ENCODE measurements around the gene CYP8B1.

CYP8B1 gene

DNA sequence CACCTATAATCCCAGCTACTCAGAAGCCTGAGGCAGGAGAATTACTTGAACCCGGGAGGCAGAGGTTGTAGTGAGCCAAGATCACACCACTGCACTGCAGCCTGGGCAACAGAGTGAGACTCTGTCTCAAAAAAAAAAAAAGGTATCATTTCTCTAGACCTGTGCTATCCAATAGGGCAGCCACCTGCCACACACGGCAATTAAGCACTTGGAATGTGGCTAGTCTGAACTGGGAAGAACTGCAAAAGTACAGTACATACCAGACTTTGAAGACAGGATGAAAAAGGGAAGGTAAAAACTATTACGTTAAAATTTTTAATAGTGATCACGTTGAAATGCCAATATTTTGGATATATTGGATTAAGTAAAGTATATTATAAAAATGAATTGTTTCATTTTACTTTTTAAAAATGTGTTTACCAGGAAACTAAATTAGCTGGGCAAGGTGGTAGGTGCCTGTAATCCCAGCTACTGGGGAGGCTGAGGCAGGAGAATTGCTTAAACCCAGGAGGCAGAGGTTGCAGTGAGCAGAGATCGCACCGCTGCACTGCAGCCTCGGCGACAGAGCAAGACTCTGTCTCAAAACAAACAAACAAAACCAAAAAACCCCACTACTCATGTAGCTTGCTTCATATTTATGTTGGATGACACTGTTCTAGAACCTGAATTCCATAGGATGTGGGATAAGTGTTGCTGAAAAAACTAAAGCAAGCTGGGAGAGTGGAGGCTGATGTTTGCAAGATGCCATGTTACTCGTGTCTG lies 2.3 kb downstream of the CYP8B1 start:
- Histone ChIP-seq H3K4me1 (ENCODE audit: control insufficient read depth, insufficient read depth, low read length, poor library complexity, severe bottlenecking) (no peaks in the 10 kb centered on the region), H3K27me3 (replicated peaks; ENCODE audit: control insufficient read depth, insufficient read depth, low read length, poor library complexity, severe bottlenecking) (no peaks in the 10 kb centered on the region), H3K9me3 (ENCODE audit: control insufficient read depth, low read length) (no peaks in the 10 kb centered on the region), H3K27ac (ENCODE audit: insufficient read depth, low read length, poor library complexity, severe bottlenecking) (no peak overlapping the region), H3K36me3 (ENCODE audit: control insufficient read depth, insufficient read depth, low read length) (no peaks in the 10 kb centered on the region), H3K4me3 (ENCODE audit: insufficient read depth, low read depth, low read length, poor library complexity, severe bottlenecking) (no peak overlapping the region)
- no peak for DNase-seq

DNA sequence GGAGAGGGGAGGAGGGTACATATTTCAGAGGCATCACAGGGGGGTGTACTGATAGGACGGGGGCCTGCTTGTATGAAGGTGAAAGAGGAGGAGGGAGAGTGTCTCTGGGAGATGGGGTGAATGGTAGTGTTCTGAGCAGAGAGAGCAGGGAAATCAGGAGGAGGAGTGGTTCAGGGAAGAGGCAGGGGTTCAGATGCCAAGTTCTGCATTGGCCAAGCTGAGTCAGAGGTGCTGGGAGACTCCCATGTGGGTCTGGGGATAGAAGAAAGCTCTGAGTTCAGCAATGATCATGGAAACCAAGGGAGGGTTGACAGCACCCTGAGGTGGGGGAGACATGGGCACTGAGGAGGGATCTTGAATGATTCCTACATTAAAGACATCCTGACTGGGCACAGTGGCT lies 3.0 kb downstream of the CYP8B1 start:
- H3K36me3 ChIP-seq (ENCODE audit: control insufficient read depth, insufficient read depth, low read length) = no peaks in the 10 kb centered on the region
- H3K4me1 ChIP-seq (ENCODE audit: control insufficient read depth, insufficient read depth, low read length, poor library complexity, severe bottlenecking) = no peaks in the 10 kb centered on the region
- no peaks in the 10 kb centered on the region for H3K27me3 ChIP-seq (replicated peaks; ENCODE audit: control insufficient read depth, insufficient read depth, low read length, poor library complexity, severe bottlenecking)
- no peak overlapping the region for H3K4me3 ChIP-seq (ENCODE audit: insufficient read depth, low read depth, low read length, poor library complexity, severe bottlenecking)
- no peak overlapping the region for H3K27ac ChIP-seq (ENCODE audit: insufficient read depth, low read length, poor library complexity, severe bottlenecking)
- no peak for DNase-seq
- H3K9me3 ChIP-seq (ENCODE audit: control insufficient read depth, low read length) = no peaks in the 10 kb centered on the region

DNA sequence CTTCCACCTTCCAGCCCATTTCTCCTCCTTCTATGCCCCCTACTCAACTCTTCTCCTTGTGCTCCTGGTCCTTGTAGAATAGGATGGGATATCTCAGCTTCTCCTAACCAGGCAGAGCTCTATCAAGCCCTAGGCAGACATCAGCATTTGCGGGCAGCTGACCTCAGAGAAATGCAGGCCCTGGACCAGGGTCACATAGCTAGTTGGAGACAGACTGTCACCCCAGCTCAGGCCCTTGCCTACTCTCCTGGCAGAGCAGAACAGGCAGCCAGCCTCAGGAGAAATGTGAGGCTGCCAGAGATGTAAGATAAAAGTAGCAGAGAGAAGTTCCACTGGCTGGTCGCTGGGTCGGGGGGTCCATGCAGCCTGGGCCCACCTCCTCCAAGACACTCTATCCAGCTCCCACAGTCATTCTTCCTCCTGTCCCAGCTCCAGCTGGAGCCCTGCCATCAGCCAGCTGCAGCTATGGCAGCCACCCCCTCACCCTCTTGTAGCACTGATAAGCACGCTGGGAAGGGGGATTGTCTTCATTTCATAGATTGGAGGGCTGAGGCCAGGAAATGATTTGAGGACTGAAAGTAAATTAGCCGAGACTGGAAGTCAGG lies 4.0 kb downstream of the CYP8B1 start:
- Histone ChIP-seq H3K27me3 (replicated peaks; ENCODE audit: control insufficient read depth, insufficient read depth, low read length, poor library complexity, severe bottlenecking) (no peaks in the 10 kb centered on the region), H3K27ac (ENCODE audit: insufficient read depth, low read length, poor library complexity, severe bottlenecking) (no peak overlapping the region), H3K9me3 (ENCODE audit: control insufficient read depth, low read length) (no peaks in the 10 kb centered on the region), H3K4me1 (ENCODE audit: control insufficient read depth, insufficient read depth, low read length, poor library complexity, severe bottlenecking) (no peaks in the 10 kb centered on the region), H3K36me3 (ENCODE audit: control insufficient read depth, insufficient read depth, low read length) (no peaks in the 10 kb centered on the region), H3K4me3 (ENCODE audit: insufficient read depth, low read depth, low read length, poor library complexity, severe bottlenecking) (no peak overlapping the region)
- DNase-seq = no peak

DNA sequence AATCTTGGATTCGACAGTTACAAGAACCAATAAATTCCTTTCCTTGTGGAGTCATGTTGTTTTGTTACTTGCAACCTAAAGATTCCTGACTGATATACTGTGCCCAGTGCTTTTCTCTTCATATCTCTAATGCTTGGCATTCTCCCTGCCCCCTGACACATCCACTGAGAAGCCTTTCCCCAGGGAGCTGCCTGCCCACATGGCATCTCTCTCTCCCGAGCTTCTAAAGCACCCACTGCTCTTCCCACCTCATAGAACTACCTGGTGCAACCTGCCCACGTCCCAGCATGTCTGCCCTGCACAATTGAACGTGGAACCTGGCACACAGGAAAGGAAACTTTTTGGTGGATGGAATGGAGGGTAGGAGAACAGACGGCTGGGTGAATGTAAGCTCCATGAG lies 6.8 kb downstream of the CYP8B1 start:
- Histone ChIP-seq H3K4me1 (ENCODE audit: control insufficient read depth, insufficient read depth, low read length, poor library complexity, severe bottlenecking) (no peaks in the 10 kb centered on the region), H3K36me3 (ENCODE audit: control insufficient read depth, insufficient read depth, low read length) (no peaks in the 10 kb centered on the region), H3K4me3 (ENCODE audit: insufficient read depth, low read depth, low read length, poor library complexity, severe bottlenecking) (no peak overlapping the region), H3K27me3 (replicated peaks; ENCODE audit: control insufficient read depth, insufficient read depth, low read length, poor library complexity, severe bottlenecking) (no peaks in the 10 kb centered on the region), H3K9me3 (ENCODE audit: control insufficient read depth, low read length) (no peaks in the 10 kb centered on the region), H3K27ac (ENCODE audit: insufficient read depth, low read length, poor library complexity, severe bottlenecking) (no peak overlapping the region)
- DNase-seq = no peak

DNA sequence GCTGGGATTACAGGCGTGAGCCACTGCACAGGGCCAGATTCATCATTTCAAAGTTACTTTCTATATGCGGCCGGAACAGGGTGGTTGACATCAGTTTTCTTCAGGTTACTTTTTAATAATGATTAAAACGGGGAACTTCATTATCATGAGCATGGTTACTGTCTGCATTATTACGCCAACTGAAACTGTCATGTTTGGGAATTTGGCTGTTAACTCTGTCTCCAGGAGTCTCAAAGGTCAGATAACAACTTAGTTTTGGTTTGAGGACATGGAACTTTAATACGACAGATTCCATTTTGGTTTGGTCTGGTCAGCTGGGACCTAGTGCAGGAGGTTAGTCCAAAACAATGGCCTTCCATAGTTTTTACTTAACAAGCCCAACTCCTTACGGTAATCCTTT lies 8.5 kb downstream of the CYP8B1 start:
- H3K36me3 ChIP-seq (ENCODE audit: control insufficient read depth, insufficient read depth, low read length) = no peaks in the 10 kb centered on the region
- H3K27me3 ChIP-seq (replicated peaks; ENCODE audit: control insufficient read depth, insufficient read depth, low read length, poor library complexity, severe bottlenecking) = no peaks in the 10 kb centered on the region
- no peak overlapping the region for H3K4me3 ChIP-seq (ENCODE audit: insufficient read depth, low read depth, low read length, poor library complexity, severe bottlenecking)
- no peaks in the 10 kb centered on the region for H3K9me3 ChIP-seq (ENCODE audit: control insufficient read depth, low read length)
- H3K27ac ChIP-seq (ENCODE audit: insufficient read depth, low read length, poor library complexity, severe bottlenecking) = no peak overlapping the region
- no peak for DNase-seq
- no peaks in the 10 kb centered on the region for H3K4me1 ChIP-seq (ENCODE audit: control insufficient read depth, insufficient read depth, low read length, poor library complexity, severe bottlenecking)

DNA sequence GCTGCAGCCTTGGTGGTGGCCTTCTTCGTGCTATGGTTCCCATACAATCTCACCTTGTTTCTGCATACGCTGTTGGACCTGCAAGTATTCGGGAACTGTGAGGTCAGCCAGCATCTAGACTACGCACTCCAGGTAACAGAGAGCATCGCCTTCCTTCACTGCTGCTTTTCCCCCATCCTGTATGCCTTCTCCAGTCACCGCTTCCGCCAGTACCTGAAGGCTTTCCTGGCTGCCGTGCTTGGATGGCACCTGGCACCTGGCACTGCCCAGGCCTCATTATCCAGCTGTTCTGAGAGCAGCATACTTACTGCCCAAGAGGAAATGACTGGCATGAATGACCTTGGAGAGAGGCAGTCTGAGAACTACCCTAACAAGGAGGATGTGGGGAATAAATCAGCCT lies 10.4 kb downstream of the CYP8B1 start:
- DNase-seq = no peak
- H3K4me3 ChIP-seq (ENCODE audit: insufficient read depth, low read depth, low read length, poor library complexity, severe bottlenecking) = no peak overlapping the region
- H3K36me3 ChIP-seq (ENCODE audit: control insufficient read depth, insufficient read depth, low read length) = no peaks in the 10 kb centered on the region
- no peaks in the 10 kb centered on the region for H3K27me3 ChIP-seq (replicated peaks; ENCODE audit: control insufficient read depth, insufficient read depth, low read length, poor library complexity, severe bottlenecking)
- H3K9me3 ChIP-seq (ENCODE audit: control insufficient read depth, low read length) = no peaks in the 10 kb centered on the region
- H3K4me1 ChIP-seq (ENCODE audit: control insufficient read depth, insufficient read depth, low read length, poor library complexity, severe bottlenecking) = no peaks in the 10 kb centered on the region
- no peak overlapping the region for H3K27ac ChIP-seq (ENCODE audit: insufficient read depth, low read length, poor library complexity, severe bottlenecking)

DNA sequence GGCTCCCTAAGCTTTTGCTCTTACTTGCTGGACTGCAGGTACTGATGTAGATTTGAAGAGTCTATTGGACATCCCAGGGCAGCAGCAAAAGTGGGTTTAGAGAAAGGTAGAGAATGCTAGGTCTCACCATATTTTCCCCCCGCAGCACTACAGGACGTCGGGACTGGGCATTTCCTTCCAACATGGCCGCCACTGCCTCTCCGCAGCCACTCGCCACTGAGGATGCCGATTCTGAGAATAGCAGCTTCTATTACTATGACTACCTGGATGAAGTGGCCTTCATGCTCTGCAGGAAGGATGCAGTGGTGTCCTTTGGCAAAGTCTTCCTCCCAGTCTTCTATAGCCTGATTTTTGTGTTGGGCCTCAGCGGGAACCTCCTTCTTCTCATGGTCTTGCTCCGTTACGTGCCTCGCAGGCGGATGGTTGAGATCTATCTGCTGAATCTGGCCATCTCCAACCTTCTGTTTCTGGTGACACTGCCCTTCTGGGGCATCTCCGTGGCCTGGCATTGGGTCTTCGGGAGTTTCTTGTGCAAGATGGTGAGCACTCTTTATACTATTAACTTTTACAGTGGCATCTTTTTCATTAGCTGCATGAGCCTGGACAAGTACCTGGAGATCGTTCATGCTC lies 11.2 kb downstream of the CYP8B1 start:
- Histone ChIP-seq H3K27me3 (replicated peaks; ENCODE audit: control insufficient read depth, insufficient read depth, low read length, poor library complexity, severe bottlenecking) (no peaks in the 10 kb centered on the region), H3K27ac (ENCODE audit: insufficient read depth, low read length, poor library complexity, severe bottlenecking) (no peak overlapping the region), H3K4me3 (ENCODE audit: insufficient read depth, low read depth, low read length, poor library complexity, severe bottlenecking) (no peak overlapping the region), H3K4me1 (ENCODE audit: control insufficient read depth, insufficient read depth, low read length, poor library complexity, severe bottlenecking) (no peaks in the 10 kb centered on the region), H3K36me3 (ENCODE audit: control insufficient read depth, insufficient read depth, low read length) (no peaks in the 10 kb centered on the region), H3K9me3 (ENCODE audit: control insufficient read depth, low read length) (no peaks in the 10 kb centered on the region)
- DNase-seq = no peak

DNA sequence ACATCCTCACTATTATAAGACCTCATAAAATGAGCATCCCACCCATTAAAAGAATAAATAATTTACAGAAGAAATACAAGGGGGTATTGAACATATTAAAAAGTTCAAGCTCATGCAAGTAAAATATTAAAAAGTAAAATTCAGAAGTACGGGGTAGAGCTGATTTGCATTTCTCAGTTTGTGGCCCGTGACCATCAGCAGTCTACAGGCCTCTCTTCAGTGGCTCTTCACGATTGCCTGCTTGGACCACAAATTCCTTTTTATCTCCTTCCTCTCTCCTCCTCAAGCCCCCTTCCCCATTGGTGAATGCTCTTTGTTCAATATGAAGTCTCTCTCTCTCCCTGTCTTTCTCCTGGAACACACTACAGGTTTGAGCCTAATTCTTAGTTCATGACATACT lies 19.1 kb downstream of the CYP8B1 start:
- no peak for DNase-seq
- Histone ChIP-seq H3K27me3 (replicated peaks; ENCODE audit: control insufficient read depth, insufficient read depth, low read length, poor library complexity, severe bottlenecking) (no peaks in the 10 kb centered on the region), H3K4me1 (ENCODE audit: control insufficient read depth, insufficient read depth, low read length, poor library complexity, severe bottlenecking) (no peaks in the 10 kb centered on the region), H3K36me3 (ENCODE audit: control insufficient read depth, insufficient read depth, low read length) (no peaks in the 10 kb centered on the region), H3K27ac (ENCODE audit: insufficient read depth, low read length, poor library complexity, severe bottlenecking) (no peak overlapping the region), H3K4me3 (ENCODE audit: insufficient read depth, low read depth, low read length, poor library complexity, severe bottlenecking) (no peak overlapping the region), H3K9me3 (ENCODE audit: control insufficient read depth, low read length) (no peaks in the 10 kb centered on the region)

DNA sequence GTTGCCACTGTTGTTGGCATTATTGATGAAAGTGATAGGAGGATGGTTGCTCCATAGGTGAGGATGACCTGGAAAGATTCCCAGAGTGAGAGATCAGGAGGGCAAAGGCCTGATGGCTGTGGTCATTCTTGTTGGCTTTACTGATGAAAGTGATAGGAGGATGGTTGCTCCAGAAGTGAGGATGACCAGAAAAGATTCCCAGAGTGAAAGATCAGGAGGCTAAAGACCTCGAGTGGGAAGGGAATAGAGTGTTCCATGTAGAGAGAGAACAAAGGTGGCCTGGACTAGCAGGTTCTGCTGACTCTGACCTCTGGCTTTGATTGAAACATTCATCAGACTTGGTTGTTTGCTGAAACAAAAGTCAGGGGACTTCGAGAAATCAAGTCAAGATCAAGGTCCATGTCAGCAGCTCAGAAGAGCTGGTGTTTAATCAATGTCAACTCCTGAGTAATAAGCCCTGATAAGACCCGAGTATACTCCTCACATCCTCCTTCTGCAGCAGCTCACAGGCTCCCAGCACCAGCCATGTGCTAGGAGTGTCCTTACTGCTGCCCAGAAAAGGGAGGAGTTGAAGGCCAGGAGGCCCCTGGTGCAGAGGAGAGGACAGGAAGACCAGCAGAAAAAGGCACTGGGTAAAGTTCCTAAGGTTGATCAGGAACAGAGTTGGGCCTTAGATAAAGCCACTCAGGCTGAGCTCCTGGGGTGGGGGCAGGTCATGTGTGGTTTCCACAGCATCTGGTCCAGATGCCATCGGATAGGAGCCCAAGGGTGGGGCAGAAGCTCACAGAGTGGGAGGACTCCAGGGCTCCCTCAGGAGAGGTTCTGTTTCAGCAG lies 19.9 kb downstream of the CYP8B1 start:
- Histone ChIP-seq H3K4me1 (ENCODE audit: control insufficient read depth, insufficient read depth, low read length, poor library complexity, severe bottlenecking) (no peaks in the 10 kb centered on the region), H3K27ac (ENCODE audit: insufficient read depth, low read length, poor library complexity, severe bottlenecking) (no peak overlapping the region), H3K4me3 (ENCODE audit: insufficient read depth, low read depth, low read length, poor library complexity, severe bottlenecking) (no peak overlapping the region), H3K27me3 (replicated peaks; ENCODE audit: control insufficient read depth, insufficient read depth, low read length, poor library complexity, severe bottlenecking) (no peaks in the 10 kb centered on the region), H3K9me3 (ENCODE audit: control insufficient read depth, low read length) (no peaks in the 10 kb centered on the region), H3K36me3 (ENCODE audit: control insufficient read depth, insufficient read depth, low read length) (no peaks in the 10 kb centered on the region)
- DNase-seq = no peak

DNA sequence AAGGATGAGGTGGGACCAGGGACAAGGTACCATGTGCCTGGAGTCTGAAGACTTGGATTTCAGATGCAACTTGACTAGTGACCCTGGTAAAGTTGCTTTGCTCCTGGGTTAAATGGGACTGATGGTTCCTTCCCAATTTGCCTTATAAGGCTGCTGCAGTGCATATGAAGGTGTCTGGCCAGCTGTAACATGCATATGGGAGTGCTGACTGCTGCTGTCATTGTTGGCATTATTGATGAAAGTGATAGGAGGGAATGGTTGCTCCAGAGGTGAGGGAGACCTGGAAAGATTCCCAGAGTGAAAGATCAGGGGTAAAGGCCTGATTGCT lies 20.5 kb downstream of the CYP8B1 start:
- DNase-seq = no peak
- H3K27me3 ChIP-seq (replicated peaks; ENCODE audit: control insufficient read depth, insufficient read depth, low read length, poor library complexity, severe bottlenecking) = no peaks in the 10 kb centered on the region
- H3K4me3 ChIP-seq (ENCODE audit: insufficient read depth, low read depth, low read length, poor library complexity, severe bottlenecking) = no peak overlapping the region
- H3K9me3 ChIP-seq (ENCODE audit: control insufficient read depth, low read length) = no peaks in the 10 kb centered on the region
- no peak overlapping the region for H3K27ac ChIP-seq (ENCODE audit: insufficient read depth, low read length, poor library complexity, severe bottlenecking)
- no peaks in the 10 kb centered on the region for H3K4me1 ChIP-seq (ENCODE audit: control insufficient read depth, insufficient read depth, low read length, poor library complexity, severe bottlenecking)
- H3K36me3 ChIP-seq (ENCODE audit: control insufficient read depth, insufficient read depth, low read length) = no peaks in the 10 kb centered on the region
